ENCODE measurements around the gene NFYC.
A peak's percentile ranks its signal among the peaks of the same experiment; 100 is the strongest.

NFYC gene

GRCh38 chr1:40691538-40692428 is at the start of gene NFYC:
TSS of gene NFYC (plus strand) at chr1:40691704. CDS start at chr1:40738844, 47,140 bp downstream.
- DNase-seq (ENCODE audit: low read depth in 3 of 3) = peak; percentile 96

GRCh38 chr1:40645118-40645680 is 46.3 kb upstream of the NFYC start:
- no peak for DNase-seq (ENCODE audit: low read depth in 3 of 3)

- no peak for DNase-seq (ENCODE audit: low read depth in 3 of 3)
Measured at GRCh38 chr1:40646315-40646714, 45.2 kb upstream of the NFYC start.

GRCh38 chr1:40648200-40648599 is 43.3 kb upstream of the NFYC start:
- DNase-seq (ENCODE audit: low read depth in 3 of 3) = no peak

- no peak for DNase-seq (ENCODE audit: low read depth in 3 of 3)
Measured at GRCh38 chr1:40648928-40649591, 42.4 kb upstream of the NFYC start.

GRCh38 chr1:40649592-40649930 is 41.9 kb upstream of the NFYC start:
- no peak for DNase-seq (ENCODE audit: low read depth in 3 of 3)

- no peak for DNase-seq (ENCODE audit: low read depth in 3 of 3)
Measured at GRCh38 chr1:40650075-40650474, 41.4 kb upstream of the NFYC start.

GRCh38 chr1:40651138-40651857 is 40.2 kb upstream of the NFYC start:
- DNase-seq (ENCODE audit: low read depth in 3 of 3) = no peak

GRCh38 chr1:40652468-40652867 is 39.0 kb upstream of the NFYC start:
- DNase-seq (ENCODE audit: low read depth in 3 of 3) = no peak

GRCh38 chr1:40652979-40653378 is 38.5 kb upstream of the NFYC start:
- DNase-seq (ENCODE audit: low read depth in 3 of 3) = no peak

- DNase-seq (ENCODE audit: low read depth in 3 of 3) = no peak
Measured at GRCh38 chr1:40653851-40654537, 37.5 kb upstream of the NFYC start.

- no peak for DNase-seq (ENCODE audit: low read depth in 3 of 3)
Measured at GRCh38 chr1:40657046-40657445, 34.5 kb upstream of the NFYC start.

GRCh38 chr1:40658751-40659648 is 32.5 kb upstream of the NFYC start:
- DNase-seq (ENCODE audit: low read depth in 3 of 3) = no peak

GRCh38 chr1:40659649-40659947 is 31.9 kb upstream of the NFYC start:
- DNase-seq (ENCODE audit: low read depth in 3 of 3) = no peak

- DNase-seq (ENCODE audit: low read depth in 3 of 3) = no peak
Measured at GRCh38 chr1:40661678-40662077, 29.8 kb upstream of the NFYC start.

GRCh38 chr1:40662151-40662550 is 29.4 kb upstream of the NFYC start:
- no peak for DNase-seq (ENCODE audit: low read depth in 3 of 3)

GRCh38 chr1:40662864-40663263 is 28.6 kb upstream of the NFYC start:
- DNase-seq (ENCODE audit: low read depth in 3 of 3) = peak in 2 of 3 donors; percentile 8 to 32

- DNase-seq (ENCODE audit: low read depth in 3 of 3) = no peak
Measured at GRCh38 chr1:40663324-40664166, 28.0 kb upstream of the NFYC start.

- no peak for DNase-seq (ENCODE audit: low read depth in 3 of 3)
Measured at GRCh38 chr1:40664167-40664537, 27.4 kb upstream of the NFYC start.

GRCh38 chr1:40664791-40665190 is 26.7 kb upstream of the NFYC start:
- no peak for DNase-seq (ENCODE audit: low read depth in 3 of 3)
